HepG2 (cell line): ENCODE data around the gene RAPGEF2. TPM values are rescaled to one million over a fixed set of nuclear protein-coding genes. Genes with fewer than 3 reads are reported as not detected.

Experiments used
- ATAC-seq: fragments of 200-7000 bp; cut with Tn5 transposase; 3 replicates; pipeline ENCODE4 v1.9.1; 2020; ENCODE audit warnings: mild to moderate bottlenecking, moderate library complexity
- BruUV-seq: library from RNA; stranded (reverse); fragments of 400-500 nt; replicated peaks from 2 replicates; lab custom pipeline; 2021; lab: Mats Ljungman, UMichigan
- CTCF ChIA-PET: fragments of 300-600 bp; formaldehyde crosslinking; extraction: SDS; loops from one replicate; lab custom pipeline; 2021; ENCODE audit warnings: low total read pairs, inconsistent platforms, low intra/inter-chr PET ratio; lab: Yijun Ruan, JAX
- POLR2A ChIA-PET: fragments of 350-600 bp; sonication (Branson Sonifier 250); formaldehyde crosslinking; loops from one replicate; lab custom pipeline; 2020; ENCODE audit warnings: antibody characterized with exemption, inconsistent platforms; lab: Yijun Ruan, JAX
- DNase-seq: peaks from one replicate; pipeline ENCODE4 v3.0.0-alpha.2; 2015; ENCODE audit warnings: low spot score
- FAIRE-seq: peaks from 3 replicates; lab custom pipeline; 2011; peaks lifted over from hg19 to GRCh38; lab: Jason Lieb, UNC
- H2AFZ ChIP-seq: one replicate; pipeline ENCODE4 v1.6.1; 2011; ENCODE audit warnings: low read length, inconsistent platforms
- H3K27ac ChIP-seq: fragments of 300-600 bp; 3 replicates; pipeline ENCODE4 v1.8.0; 2011; ENCODE audit warnings: mixed run types, mild to moderate bottlenecking, mixed read lengths, low read length, inconsistent platforms; ENCODE audit not compliant: insufficient read depth; ENCODE audit errors: extremely low read length
- H3K27me3 ChIP-seq, 2 experiments: fragments of 200-600 bp in 1 of 2; 2 replicates in 1 of 2; 3 replicates in 1 of 2; pipeline versions ENCODE4 v1.6.0 to v1.8.0; 2011; ENCODE audit warnings: low read length in 2 of 2, mild to moderate bottlenecking in 2 of 2, moderate library complexity in 2 of 2, inconsistent platforms in 1 of 2; ENCODE audit not compliant: insufficient read depth in 2 of 2, control insufficient read depth in 1 of 2
- H3K36me3 ChIP-seq, 2 experiments: fragments of 200-600 bp in 1 of 2; replicated peaks in 1 of 2; 2 replicates in 1 of 2; 3 replicates in 1 of 2; pipeline versions ENCODE4 v1.5.1 to v1.8.0; 2011; ENCODE audit warnings: low read length in 2 of 2, inconsistent platforms in 1 of 2; ENCODE audit not compliant: insufficient read depth in 2 of 2, control insufficient read depth in 1 of 2
- H3K4me1 ChIP-seq: 2 replicates; pipeline ENCODE4 v1.5.1; 2012; ENCODE audit warnings: low read length, inconsistent platforms; ENCODE audit not compliant: insufficient read depth
- H3K4me2 ChIP-seq: 2 replicates; pipeline ENCODE4 v1.6.0; 2011; ENCODE audit warnings: low read depth, low read length, inconsistent platforms
- H3K4me3 ChIP-seq, 3 experiments: fragments of 200-600 bp in 1 of 3; sonication (generic), shearing (Covaris generic) in 1 of 3; replicated peaks in 1 of 3; 2 replicates each; pipeline ENCODE4 v1.5.1; 2011 to 2016; ENCODE audit warnings: low read length in 3 of 3, inconsistent platforms in 2 of 3, low read depth in 2 of 3, mild to moderate bottlenecking in 2 of 3, control low read depth in 1 of 3, mixed read lengths in 1 of 3; ENCODE audit not compliant: insufficient read depth in 1 of 3
- H3K79me2 ChIP-seq: one replicate; pipeline ENCODE4 v1.6.1; 2011; ENCODE audit warnings: low read length, inconsistent platforms; ENCODE audit not compliant: insufficient read depth
- H3K9ac ChIP-seq: 2 replicates; pipeline ENCODE4 v1.6.0; 2011; ENCODE audit warnings: mild to moderate bottlenecking, low read depth, low read length, inconsistent platforms; ENCODE audit not compliant: insufficient read depth
- H3K9me3 ChIP-seq: 2 replicates; pipeline ENCODE4 v1.5.1; 2012; ENCODE audit warnings: mild to moderate bottlenecking, low read length
- H4K20me1 ChIP-seq: 2 replicates; pipeline ENCODE4 v1.6.0; 2011; ENCODE audit warnings: inconsistent platforms, mild to moderate bottlenecking, low read length, moderate library complexity; ENCODE audit not compliant: insufficient read depth
- CEBPB ChIP-seq: IDR thresholded peaks from 2 replicates; pipeline ENCODE4 v1.6.1; 2011; ENCODE audit warnings: low read depth, low read length, improper control_type of control experiment, borderline replicate concordance
- MAFK ChIP-seq, 2 experiments: IDR thresholded peaks in 1 of 2; conservative IDR thresholded peaks in 1 of 2; 2 replicates each; pipeline ENCODE4 v1.6.1; 2011; ENCODE audit warnings: improper control_type of control experiment in 2 of 2, low read length in 2 of 2
- TAF1 ChIP-seq: sonication (generic); formaldehyde crosslinking; IDR thresholded peaks from 2 replicates; pipeline ENCODE4 v1.4.0; 2020; ENCODE audit warnings: missing genetic modification reagents
- ZFP82 ChIP-seq: sonication (generic); formaldehyde crosslinking; IDR thresholded peaks from 2 replicates; pipeline ENCODE4 v1.5.1; 2020; ENCODE audit warnings: mild to moderate bottlenecking, missing genetic modification reagents, borderline replicate concordance
- WGBS: methylation state at CpG from one replicate; pipeline ENCODE4 v1.1.6; 2017; ENCODE audit warnings: low lambda C conversion rate; 5-methylcytosine and 5-hydroxymethylcytosine counted together
- in situ Hi-C: cut with HindIII; loops from 2 replicates; pipeline ENCODE4 v1.10.0; 2017; ENCODE audit warnings: low pct_unique_long_range_greater_than_20kb; ENCODE audit not compliant: extremely low pct_ligation_motif_present
- intact Hi-C: fragments of 100-400 bp; cut with micrococcal nuclease; formaldehyde crosslinking; loops from one replicate; pipeline ENCODE4 v1.10.0; 2022; ENCODE audit not compliant: unreplicated experiment
- polyA plus RNA-seq, 8 experiments: library from polyadenylated mRNA; depleted of rRNA in 3 of 8; stranded (reverse) in 7 of 8; unstranded in 1 of 8; fragments of >200 nt; fragmentation: Illumina TruSeq in 4 of 8; extraction: Trizol in 4 of 8; gene quantifications; 2 replicates each; pipeline versions ENCODE4 v1.2.1 to v1.2.3, GENCODE V29; 2011 to 2016; ENCODE audit warnings: low read depth in 4 of 8, missing spikeins in 1 of 8, mixed read lengths in 1 of 8; ENCODE audit not compliant: insufficient read depth in 1 of 8
- total RNA-seq, 5 experiments: library from RNA; depleted of rRNA; stranded (reverse); fragments of >200 nt; fragmentation: Illumina TruSeq; extraction: Trizol; gene quantifications; 2 replicates each; pipeline ENCODE4 v1.2.3, GENCODE V29; 2016; ENCODE audit warnings: low read depth in 1 of 5
- TF ChIP-seq, protein P1 (sequence below): sonication (generic); formaldehyde crosslinking; IDR thresholded peaks from 2 replicates; pipeline ENCODE4 v1.4.0; 2020; ENCODE audit warnings: missing genetic modification reagents, borderline replicate concordance

The RAPGEF2 gene
- total and polyA plus RNA-seq, 2 of the 13 experiments (the other 11 are each of a cell fraction or from before 2014, with no cell fraction given): 19.2 to 23.0 TPM

DNA sequence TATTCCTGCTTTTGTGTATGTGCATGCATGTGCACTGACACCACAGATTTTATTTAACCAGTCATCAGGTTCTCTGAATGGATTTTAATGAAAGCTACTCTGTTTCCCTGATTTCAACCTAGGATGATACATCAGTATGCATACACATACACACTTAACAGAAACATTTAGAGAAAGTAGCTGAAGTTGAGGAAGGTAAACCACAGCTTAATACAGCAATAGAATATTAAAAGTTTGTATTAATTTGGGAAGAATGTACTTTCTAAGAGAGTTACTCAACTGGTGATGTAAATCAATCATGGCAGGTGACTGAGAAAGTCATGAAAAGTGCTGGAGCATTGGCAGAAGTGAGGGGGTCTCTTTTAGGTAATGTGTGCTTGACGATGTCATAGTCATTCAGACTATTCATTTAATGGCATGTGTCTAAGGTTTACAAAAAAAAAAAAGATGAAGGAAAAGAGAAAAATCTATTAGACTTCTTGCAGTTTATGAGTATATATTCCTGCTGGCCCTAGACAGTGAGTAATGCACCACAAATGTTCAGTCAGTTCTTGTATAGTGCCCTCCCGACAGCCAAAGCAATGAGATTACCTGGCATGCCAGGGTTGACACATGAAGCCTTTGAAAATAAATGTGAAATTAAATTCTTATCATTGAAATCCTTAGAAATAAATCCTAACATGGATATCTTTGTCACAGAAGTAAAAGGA is 187.6 kb downstream of the RAPGEF2 start:
- in situ Hi-C loops (no loop called here), intact Hi-C loops (no loop called here)
- WGBS: 90% methylated on average over 2 of the region's 2 CpGs
- H3K4me2 ChIP-seq: no peak overlapping the region
- TF ChIP-seq ZFP82 (CRISPR knock-in tag) (no peak), TAF1 (no peak), MAFK (conservative IDR thresholded peaks at IDR 0.05 in 1 of 2, IDR thresholded peaks at IDR 0.05 in 1 of 2; ENCODE audit: low read length in 2 of 2) (no peak)
- FAIRE-seq: no peak
- CTCF ChIA-PET: no interaction called here
- POLR2A ChIA-PET: no interaction called here
- H3K27me3 ChIP-seq: no peaks in the 10 kb centered on the region
- no peaks in the 10 kb centered on the region for H3K9me3 ChIP-seq
- no peaks in the 10 kb centered on the region for H3K4me1 ChIP-seq
- no TSS peak for BruUV-seq
- H3K9ac ChIP-seq: no peak overlapping the region
- no peaks in the 10 kb centered on the region for H4K20me1 ChIP-seq
- H3K27ac ChIP-seq: no peak overlapping the region
- no peaks in the 10 kb centered on the region for H3K79me2 ChIP-seq
- H3K4me3 ChIP-seq: no peak overlapping the region
- H3K36me3 ChIP-seq: no peaks in the 10 kb centered on the region
- DNase-seq: no peak
- no peak overlapping the region for H2AFZ ChIP-seq
- no peak for ATAC-seq

DNA sequence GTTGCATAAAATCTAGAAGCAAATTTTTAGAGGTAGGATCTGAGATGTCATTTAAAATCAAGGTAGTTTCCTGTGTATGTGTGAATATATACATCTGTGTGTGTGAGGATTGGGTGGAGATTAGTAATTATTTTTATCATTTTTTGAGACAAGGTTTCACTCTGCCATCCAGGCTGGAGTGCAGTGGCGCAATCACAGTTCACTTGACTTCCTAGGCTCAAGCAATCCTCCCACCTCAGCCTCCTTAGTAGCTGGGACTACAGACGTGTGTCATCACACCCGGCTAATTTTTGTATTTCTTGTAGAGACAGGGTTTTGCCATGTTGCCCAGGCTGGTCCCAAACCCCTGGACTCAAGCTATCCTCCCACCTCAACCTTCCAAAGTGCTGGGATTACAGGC is 188.3 kb downstream of the RAPGEF2 start:
- Histone ChIP-seq H3K4me1 (no peaks in the 10 kb centered on the region), H3K9ac (no peak overlapping the region), H2AFZ (no peak overlapping the region), H3K79me2 (no peaks in the 10 kb centered on the region), H3K9me3 (no peaks in the 10 kb centered on the region), H3K4me3 (no peak overlapping the region), H3K27ac (no peak overlapping the region), H3K4me2 (no peak overlapping the region), H3K36me3 (no peaks in the 10 kb centered on the region), H3K27me3 (no peaks in the 10 kb centered on the region), H4K20me1 (no peaks in the 10 kb centered on the region)
- no peak for ATAC-seq
- TF ChIP-seq CEBPB: 0 out of 2 replicates have a peak, but pooled peaks have one; percentile 19
- TF ChIP-seq, protein P1, sequence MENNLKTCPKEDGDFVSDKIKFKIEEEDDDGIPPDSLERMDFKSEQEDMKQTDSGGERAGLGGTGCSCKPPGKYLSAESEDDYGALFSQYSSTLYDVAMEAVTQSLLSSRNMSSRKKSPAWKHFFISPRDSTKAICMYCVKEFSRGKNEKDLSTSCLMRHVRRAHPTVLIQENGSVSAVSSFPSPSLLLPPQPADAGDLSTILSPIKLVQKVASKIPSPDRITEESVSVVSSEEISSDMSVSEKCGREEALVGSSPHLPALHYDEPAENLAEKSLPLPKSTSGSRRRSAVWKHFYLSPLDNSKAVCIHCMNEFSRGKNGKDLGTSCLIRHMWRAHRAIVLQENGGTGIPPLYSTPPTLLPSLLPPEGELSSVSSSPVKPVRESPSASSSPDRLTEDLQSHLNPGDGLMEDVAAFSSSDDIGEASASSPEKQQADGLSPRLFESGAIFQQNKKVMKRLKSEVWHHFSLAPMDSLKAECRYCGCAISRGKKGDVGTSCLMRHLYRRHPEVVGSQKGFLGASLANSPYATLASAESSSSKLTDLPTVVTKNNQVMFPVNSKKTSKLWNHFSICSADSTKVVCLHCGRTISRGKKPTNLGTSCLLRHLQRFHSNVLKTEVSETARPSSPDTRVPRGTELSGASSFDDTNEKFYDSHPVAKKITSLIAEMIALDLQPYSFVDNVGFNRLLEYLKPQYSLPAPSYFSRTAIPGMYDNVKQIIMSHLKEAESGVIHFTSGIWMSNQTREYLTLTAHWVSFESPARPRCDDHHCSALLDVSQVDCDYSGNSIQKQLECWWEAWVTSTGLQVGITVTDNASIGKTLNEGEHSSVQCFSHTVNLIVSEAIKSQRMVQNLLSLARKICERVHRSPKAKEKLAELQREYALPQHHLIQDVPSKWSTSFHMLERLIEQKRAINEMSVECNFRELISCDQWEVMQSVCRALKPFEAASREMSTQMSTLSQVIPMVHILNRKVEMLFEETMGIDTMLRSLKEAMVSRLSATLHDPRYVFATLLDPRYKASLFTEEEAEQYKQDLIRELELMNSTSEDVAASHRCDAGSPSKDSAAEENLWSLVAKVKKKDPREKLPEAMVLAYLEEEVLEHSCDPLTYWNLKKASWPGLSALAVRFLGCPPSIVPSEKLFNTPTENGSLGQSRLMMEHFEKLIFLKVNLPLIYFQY: no peak
- ChIA-PET POLR2A (no interaction called here), CTCF (no interaction called here)
- intact Hi-C loops (no loop called here), in situ Hi-C loops (no loop called here)
- no TSS peak for BruUV-seq
- no peak for DNase-seq
- WGBS: 91% methylated on average over 3 of the region's 3 CpGs
- no peak for FAIRE-seq
